ENCODE data around the gene CETP.

- TF ChIP-seq CTCF (IDR thresholded peaks at IDR 0.05) (no peak), POLR2A (IDR thresholded peaks at IDR 0.05) (no peak)
Observed at GRCh38 chr16:56927471-56927870, 34.3 kb upstream of the CETP start.

Measured in lower leg skin (tissue), 3 donors.